H9 (cell line): ENCODE measurements around the gene TEX48. TPM values are rescaled to one million over a fixed set of nuclear protein-coding genes. Genes with fewer than 3 reads are reported as not detected.

ENCODE experiments used
- DNase-seq: peaks from one replicate; pipeline ENCODE4 v3.0.0-alpha.2; 2017
- H2AFZ ChIP-seq: one replicate; pipeline ENCODE4 v1.6.1; 2013; ENCODE audit warnings: mild to moderate bottlenecking, low read length, control low read depth, moderate library complexity
- H2AK5ac ChIP-seq: 2 replicates; pipeline ENCODE4 v1.6.1; 2013; ENCODE audit warnings: low read length, control low read depth, mixed read lengths; ENCODE audit not compliant: insufficient read length
- H2BK120ac ChIP-seq: one replicate; pipeline ENCODE4 v1.6.1; 2013; ENCODE audit warnings: low read depth, mild to moderate bottlenecking, low read length, control low read depth, inconsistent platforms; ENCODE audit not compliant: poor library complexity, severe bottlenecking
- H2BK12ac ChIP-seq: 2 replicates; pipeline ENCODE4 v1.6.1; 2013; ENCODE audit warnings: low read length, control low read depth, mixed read lengths, low read depth; ENCODE audit not compliant: insufficient read length
- H2BK15ac ChIP-seq: 2 replicates; pipeline ENCODE4 v1.6.1; 2013; ENCODE audit warnings: low read depth, low read length, control low read depth
- H2BK20ac ChIP-seq: one replicate; pipeline ENCODE4 v1.6.1; 2013; ENCODE audit warnings: low read depth, mild to moderate bottlenecking, low read length, control low read depth, inconsistent platforms; ENCODE audit not compliant: poor library complexity, severe bottlenecking
- H2BK5ac ChIP-seq: 2 replicates; pipeline ENCODE4 v1.6.1; 2013; ENCODE audit warnings: low read length, control low read depth, mixed read lengths; ENCODE audit not compliant: insufficient read length
- H3K14ac ChIP-seq: 2 replicates; pipeline ENCODE4 v1.6.1; 2013; ENCODE audit warnings: low read length, control low read depth; ENCODE audit not compliant: insufficient read depth
- H3K18ac ChIP-seq: 2 replicates; pipeline ENCODE4 v1.6.1; 2013; ENCODE audit warnings: low read depth, mild to moderate bottlenecking, mixed read lengths, low read length, control low read depth; ENCODE audit not compliant: insufficient read length
- H3K23ac ChIP-seq: 2 replicates; pipeline ENCODE4 v1.6.1; 2013; ENCODE audit warnings: low read length, control low read depth, mixed read lengths, low read depth; ENCODE audit not compliant: insufficient read length
- H3K23me2 ChIP-seq: 2 replicates; pipeline ENCODE4 v1.6.1; 2013; ENCODE audit warnings: low read depth, mild to moderate bottlenecking, mixed read lengths, low read length, control low read depth; ENCODE audit not compliant: insufficient read length, poor library complexity, severe bottlenecking
- H3K27ac ChIP-seq: 2 replicates; pipeline ENCODE4 v1.5.1; 2013; ENCODE audit warnings: low read length, control low read depth, mixed read lengths, low read depth; ENCODE audit not compliant: insufficient read length
- H3K27me3 ChIP-seq: 2 replicates; pipeline ENCODE4 v1.6.1; 2013; ENCODE audit warnings: low read length, control low read depth, inconsistent platforms; ENCODE audit not compliant: insufficient read depth
- H3K4ac ChIP-seq: 2 replicates; pipeline ENCODE4 v1.6.1; 2013; ENCODE audit warnings: low read depth, mild to moderate bottlenecking, control low read depth, inconsistent platforms, low read length, moderate library complexity
- H3K4me1 ChIP-seq: 2 replicates; pipeline ENCODE4 v1.6.1; 2013; ENCODE audit warnings: low read length, control low read depth, inconsistent platforms; ENCODE audit not compliant: insufficient read depth
- H3K4me2 ChIP-seq: 2 replicates; pipeline ENCODE4 v1.6.1; 2013; ENCODE audit warnings: low read length, control low read depth, mixed read lengths; ENCODE audit not compliant: insufficient read length, insufficient read depth
- H3K56ac ChIP-seq: 2 replicates; pipeline ENCODE4 v1.6.1; 2013; ENCODE audit warnings: low read depth, mild to moderate bottlenecking, mixed read lengths, low read length, control low read depth; ENCODE audit not compliant: insufficient read length
- H3K79me1 ChIP-seq: 2 replicates; pipeline ENCODE4 v1.6.1; 2013; ENCODE audit warnings: low read depth, mild to moderate bottlenecking, moderate library complexity, low read length, control low read depth, inconsistent platforms; ENCODE audit not compliant: insufficient read depth, poor library complexity, severe bottlenecking
- H3K79me2 ChIP-seq: 2 replicates; pipeline ENCODE4 v1.6.1; 2013; ENCODE audit warnings: low read length, control low read depth, inconsistent platforms; ENCODE audit not compliant: insufficient read depth
- H3K9ac ChIP-seq: 2 replicates; pipeline ENCODE4 v1.6.1; 2013; ENCODE audit warnings: low read length, control low read depth, mixed read lengths; ENCODE audit not compliant: insufficient read length; ENCODE audit errors: extremely low read depth
- H3K9me3 ChIP-seq: one replicate; pipeline ENCODE4 v1.6.1; 2013; ENCODE audit warnings: low read depth, low read length, inconsistent platforms; ENCODE audit not compliant: control insufficient read depth
- H3T11ph ChIP-seq: one replicate; pipeline ENCODE4 v1.6.1; 2013; ENCODE audit warnings: mild to moderate bottlenecking, low read length, control low read depth, inconsistent platforms
- H4K20me1 ChIP-seq: one replicate; pipeline ENCODE4 v1.6.1; 2013; ENCODE audit not compliant: control insufficient read depth, insufficient read length, insufficient read depth
- H4K5ac ChIP-seq: 2 replicates; pipeline ENCODE4 v1.6.1; 2013; ENCODE audit warnings: low read depth, mild to moderate bottlenecking, mixed read lengths, low read length, control low read depth; ENCODE audit not compliant: insufficient read length
- H4K8ac ChIP-seq: replicated peaks from 2 replicates; pipeline ENCODE4 v1.6.1; 2013; ENCODE audit warnings: low read length, control low read depth, mixed read lengths, low read depth; ENCODE audit not compliant: insufficient read length
- H4K91ac ChIP-seq: 2 replicates; pipeline ENCODE4 v1.6.1; 2013; ENCODE audit warnings: low read depth, mild to moderate bottlenecking, moderate library complexity, mixed read lengths, low read length, control low read depth; ENCODE audit not compliant: insufficient read length
- H3K27ac Mint-ChIP-seq, 3 experiments: 2 replicates in 2 of 3; 3 replicates in 1 of 3; pipeline ENCODE4 v1.8.0; 2020 to 2021; ENCODE audit warnings: mixed read lengths in 3 of 3, mild to moderate bottlenecking in 1 of 3, moderate library complexity in 1 of 3
- H3K27me3 Mint-ChIP-seq: 2 replicates; pipeline ENCODE4 v1.8.0; 2021; ENCODE audit warnings: low read depth, mild to moderate bottlenecking, moderate library complexity, mixed read lengths
- H3K36me3 Mint-ChIP-seq, 3 experiments: 2 replicates in 2 of 3; 3 replicates in 1 of 3; pipeline ENCODE4 v1.8.0; 2020 to 2021; ENCODE audit warnings: low read depth in 3 of 3, mixed read lengths in 3 of 3; ENCODE audit not compliant: insufficient read depth in 1 of 3
- H3K4me1 Mint-ChIP-seq, 2 experiments: 2 replicates each; pipeline ENCODE4 v1.8.0; 2020; ENCODE audit warnings: mixed read lengths in 2 of 2
- H3K4me3 Mint-ChIP-seq, 2 experiments: 2 replicates in 1 of 2; 3 replicates in 1 of 2; pipeline ENCODE4 v1.8.0; 2020 to 2021; ENCODE audit warnings: mild to moderate bottlenecking in 2 of 2, mixed read lengths in 2 of 2, moderate library complexity in 1 of 2
- H3K9me3 Mint-ChIP-seq, 2 experiments: 2 replicates in 1 of 2; 3 replicates in 1 of 2; pipeline ENCODE4 v1.8.0; 2020; ENCODE audit warnings: mild to moderate bottlenecking in 2 of 2, mixed read lengths in 2 of 2, moderate library complexity in 1 of 2
- CTCF ChIP-seq: fragments of 200-600 bp; sonication (generic); conservative IDR thresholded peaks from 3 replicates; pipeline ENCODE4 v1.8.0; 2021; ENCODE audit warnings: antibody characterized with exemption, mild to moderate bottlenecking
- WGBS: extraction: QIAGEN DNeasy Blood & Tissue Kit; methylation state at CpG from one replicate; pipeline ENCODE4 v1.1.7; 2013; ENCODE audit warnings: missing lambda C conversion rate, low lambda C conversion rate, mixed read lengths; ENCODE audit not compliant: insufficient read length; ENCODE audit errors: extremely low coverage; 5-methylcytosine and 5-hydroxymethylcytosine counted together
- total RNA-seq: library from RNA; stranded (reverse); gene quantifications from 2 replicates; pipeline ENCODE4 v1.2.1, GENCODE V29; 2021

TEX48 gene
- total RNA-seq, 1 experiment from 2014 or later: not detected

GRCh38 chr9:114668146-114668545, 13.8 kb downstream of the TEX48 start:
- H3K9me3 Mint-ChIP-seq: no peaks in the 10 kb centered on the region
- no peak overlapping the region; a peak in 1 of 7 replicates for H3K27ac Mint-ChIP-seq
- no peak overlapping the region for H2AK5ac ChIP-seq

More at GRCh38 chr9:114668146-114668545, 13.8 kb downstream of the TEX48 start:
- H2AFZ ChIP-seq: no peak overlapping the region
- Mint-ChIP-seq H3K27me3 (peaks cover 27% of the 10 kb centered on the region), H3K36me3 (no peaks in the 10 kb centered on the region), H3K4me3 (no peak overlapping the region), H3K4me1 (peaks cover 4 to 7% of the 10 kb centered on the region in 2 experiments; a peak in 1 of 4 replicates)
- H3K4ac ChIP-seq: no peak overlapping the region
- no peak overlapping the region for H4K8ac ChIP-seq
- H4K5ac ChIP-seq: no peak overlapping the region
- H3K9ac ChIP-seq: no peak overlapping the region
- no peak overlapping the region for H2BK12ac ChIP-seq
- no peak overlapping the region for H3K14ac ChIP-seq
- no peaks in the 10 kb centered on the region for H3K9me3 ChIP-seq
- no peaks in the 10 kb centered on the region for H3K79me2 ChIP-seq
- no peak for DNase-seq
- H4K20me1 ChIP-seq: no peaks in the 10 kb centered on the region
- H2BK20ac ChIP-seq: no peak overlapping the region
- H3K23me2 ChIP-seq: no peaks in the 10 kb centered on the region
- H4K91ac ChIP-seq: no peak overlapping the region
- H3K4me2 ChIP-seq: no peak overlapping the region
- no peaks in the 10 kb centered on the region for H3K79me1 ChIP-seq
- no peak overlapping the region for H3T11ph ChIP-seq
- H3K27me3 ChIP-seq: no peaks in the 10 kb centered on the region
- H3K4me1 ChIP-seq: no peaks in the 10 kb centered on the region
- no peak overlapping the region for H3K27ac ChIP-seq
- no peak overlapping the region for H3K56ac ChIP-seq
- WGBS: no CpG with 5 or more reads among the region's 6 CpGs
- no peak overlapping the region for H2BK5ac ChIP-seq
- no peak overlapping the region for H3K23ac ChIP-seq
- no peak overlapping the region for H3K18ac ChIP-seq
- no peak overlapping the region for H2BK120ac ChIP-seq
- no peak for TF ChIP-seq CTCF
- H2BK15ac ChIP-seq: no peak overlapping the region
